ENCODE results near the gene CRACR2B. TPM values are rescaled to one million over a fixed set of nuclear protein-coding genes. Genes with fewer than 3 reads are reported as not detected.

The CRACR2B gene
- total and polyA plus RNA-seq, 2 of the 8 experiments (the other 6 are each of a cell fraction or from before 2014, with no cell fraction given): 18.2 to 26.4 TPM

GRCh38 chr11:793556-793955 is 34.2 kb upstream of the CRACR2B start (continued):
- no peak for TF ChIP-seq RNF2 (IDR thresholded peaks at IDR 0.05; ENCODE audit: borderline replicate concordance, low read depth, low read length, missing control alignments, poor library complexity, severe bottlenecking)

Data from H1 (cell line).